Naive thymus-derived CD8-positive, alpha-beta T cell (primary cell): Measurements from ENCODE around the gene SYCE1. TPM values are rescaled to one million over a fixed set of nuclear protein-coding genes. Genes with fewer than 3 reads are reported as not detected.
"Not testable (repeated sequence)": the region's sequence is repeated elsewhere in the genome, so short reads cannot be mapped to it uniquely, and the experiment has no call there.

Experiments
- ATAC-seq, 2 donors: fragments of 150-1000 bp; cut with Tn5 transposase in 1 of 2; sonication (Bioruptor Pico), chemical (Tn5 transposase) in 1 of 2; 1 replicate in 1 of 2; 2 replicates in 1 of 2; pipeline ENCODE4 v1.10.0; 2021; ENCODE audit warnings: mild to moderate bottlenecking in 2 of 2, moderate library complexity in 2 of 2
- POLR2A ChIA-PET: fragments of 350-600 bp; sonication (Branson Sonifier 250); formaldehyde crosslinking; loops from one replicate; lab custom pipeline; 2021; ENCODE audit warnings: antibody characterized with exemption; lab: Charles Lee
- DNase-seq, 10 donors: peaks; one replicate each; pipeline versions ENCODE4 v3.0.0 to v3.0.0-alpha.2; 2020 to 2022
- H3K27ac Mint-ChIP-seq, 10 donors: one replicate each; pipeline ENCODE4 v1.8.0; 2020 to 2022; ENCODE audit warnings: mild to moderate bottlenecking in 10 of 10, mixed read lengths in 10 of 10, moderate library complexity in 4 of 10, inconsistent platforms in 1 of 10
- H3K27me3 Mint-ChIP-seq, 5 donors: one replicate each; pipeline ENCODE4 v1.8.0; 2021 to 2022; ENCODE audit warnings: mixed read lengths in 5 of 5
- H3K36me3 Mint-ChIP-seq, 3 donors: one replicate each; pipeline ENCODE4 v1.8.0; 2020 to 2022; ENCODE audit warnings: mixed read lengths in 3 of 3, mild to moderate bottlenecking in 2 of 3, inconsistent platforms in 1 of 3
- H3K4me1 Mint-ChIP-seq, 4 donors: one replicate each; pipeline ENCODE4 v1.8.0; 2021 to 2022; ENCODE audit warnings: mixed read lengths in 4 of 4
- H3K4me3 Mint-ChIP-seq, 10 donors: one replicate each; pipeline ENCODE4 v1.8.0; 2020 to 2022; ENCODE audit warnings: mild to moderate bottlenecking in 10 of 10, mixed read lengths in 10 of 10, moderate library complexity in 6 of 10, inconsistent platforms in 1 of 10
- H3K9me3 Mint-ChIP-seq, 9 donors: one replicate each; pipeline ENCODE4 v1.8.0; 2020 to 2022; ENCODE audit warnings: mixed read lengths in 9 of 9, mild to moderate bottlenecking in 3 of 9, inconsistent platforms in 1 of 9, moderate library complexity in 1 of 9
- polyA plus RNA-seq, 3 donors: library from polyadenylated mRNA; unstranded; fragments of 300-500 nt; fragmentation: Illumina TruSeq; gene quantifications; one replicate each; pipeline ENCODE4 v1.2.3, GENCODE V29; 2021
- total RNA-seq, 8 experiments: library from RNA in 2 of 8; stranded (reverse) in 2 of 8; gene quantifications; one replicate each; pipeline ENCODE4 v1.2.3 and lab custom pipeline; 2021 to 2026

Gene SYCE1
- total and polyA plus RNA-seq, 5 experiments from 2014 or later = 0.10 to 1.7 (median 0.79) TPM; not detected in 1

- no peak within 1 kb of the TSS for H3K27ac Mint-ChIP-seq
- POLR2A ChIA-PET = no interaction called here
- no peak for DNase-seq
- peaks cover 4 to 9% (median 6%) of the 10 kb centered on the region in 3 donors for H3K36me3 Mint-ChIP-seq
- peak within 1 kb of the TSS in 5 of 10 donors; percentile 4 to 79 (median 46) for H3K4me3 Mint-ChIP-seq
- H3K4me1 Mint-ChIP-seq = peaks cover 9 to 26% (median 22%) of the 10 kb centered on the region in 4 donors
- peaks cover 4 to 28% (median 10%) of the 10 kb centered on the region in 9 donors for H3K9me3 Mint-ChIP-seq
- H3K27me3 Mint-ChIP-seq = peaks cover 22 to 53% (median 42%) of the 10 kb centered on the region in 5 donors
- ATAC-seq = no peak
Observed at GRCh38 chr10:133526957-133527588, 38.3 kb downstream of the SYCE1 start, which contains the start of gene CYP2E1. CYP2E1 (plus strand) TSS chr10:133527363; CDS start chr10:133527396, 33 bp downstream.

- Mint-ChIP-seq H3K27ac (no peak overlapping the region), H3K4me1 (peaks cover 14 to 24% (median 19%) of the 10 kb centered on the region in 4 donors), H3K27me3 (peaks cover 15 to 38% (median 36%) of the 10 kb centered on the region in 5 donors), H3K36me3 (peaks cover 3 to 9% (median 6%) of the 10 kb centered on the region in 3 donors), H3K4me3 (no peak overlapping the region), H3K9me3 (peaks cover 4 to 28% (median 10%) of the 10 kb centered on the region in 9 donors)
- POLR2A ChIA-PET = no interaction called here
- DNase-seq (no peak), ATAC-seq (no peak)
Observed at GRCh38 chr10:133525444-133525843, 39.9 kb downstream of the SYCE1 start.

- Mint-ChIP-seq H3K27ac (no peak overlapping the region), H3K9me3 (peaks cover 4 to 28% (median 10%) of the 10 kb centered on the region in 9 donors), H3K4me3 (no peak overlapping the region), H3K36me3 (peaks cover 0 to 9% (median 6%) of the 10 kb centered on the region in 3 donors), H3K4me1 (peaks cover 3 to 21% (median 13%) of the 10 kb centered on the region in 4 donors), H3K27me3 (peaks cover 4 to 23% (median 19%) of the 10 kb centered on the region in 5 donors)
- ATAC-seq = no peak
- DNase-seq = no peak
- POLR2A ChIA-PET = no interaction called here
Observed at GRCh38 chr10:133523631-133524203, 41.7 kb downstream of the SYCE1 start.

GRCh38 chr10:133520193-133520738 is 45.1 kb downstream of the SYCE1 start:
- H3K27ac Mint-ChIP-seq = peak overlapping the region in 8 of 10 donors; percentile 2 to 80 (median 52)
- H3K4me3 Mint-ChIP-seq = peak overlapping the region; percentile 33 to 81 (median 66)
- peak; percentile 74 to 93 (median 90) for DNase-seq
- POLR2A ChIA-PET = interaction anchor here (0.5 to 1.0 kb wide), 2 partner anchors 190 to 193 kb away, joined by 4 to 6 read pairs; no protein-coding TSS in a partner anchor
- peaks cover 0 to 21% (median 11%) of the 10 kb centered on the region in 4 donors for H3K4me1 Mint-ChIP-seq
- peaks cover 0 to 19% (median 0%) of the 10 kb centered on the region in 5 donors for H3K27me3 Mint-ChIP-seq
- H3K36me3 Mint-ChIP-seq = peaks cover 0 to 10% (median 9%) of the 10 kb centered on the region in 3 donors
- peaks cover 4 to 28% (median 10%) of the 10 kb centered on the region in 9 donors for H3K9me3 Mint-ChIP-seq
- peak; percentile 98 to 99 for ATAC-seq

GRCh38 chr10:133518517-133518916 is 46.9 kb downstream of the SYCE1 start:
- DNase-seq, H3K36me3 Mint-ChIP-seq, H3K4me3 Mint-ChIP-seq, POLR2A ChIA-PET, ATAC-seq: not testable (repeated sequence)
- peaks cover 4 to 13% (median 9%) of the 10 kb centered on the region in 9 donors for H3K9me3 Mint-ChIP-seq
- peak overlapping the region in 1 of 10 donors; percentile 83 for H3K27ac Mint-ChIP-seq
- H3K4me1 Mint-ChIP-seq = peaks cover 0 to 21% (median 11%) of the 10 kb centered on the region in 4 donors
- peaks cover 0 to 25% (median 2%) of the 10 kb centered on the region in 5 donors for H3K27me3 Mint-ChIP-seq

- peaks cover 0 to 4% (median 0%) of the 10 kb centered on the region in 3 donors for H3K36me3 Mint-ChIP-seq
- H3K4me1 Mint-ChIP-seq = peaks cover 0 to 21% (median 11%) of the 10 kb centered on the region in 4 donors
- H3K27me3 Mint-ChIP-seq = peaks cover 3 to 32% (median 6%) of the 10 kb centered on the region in 5 donors
- H3K9me3 Mint-ChIP-seq = no peaks in the 10 kb centered on the region
- no peak for DNase-seq
- no peak for ATAC-seq
- H3K27ac Mint-ChIP-seq = no peak overlapping the region
- no peak overlapping the region for H3K4me3 Mint-ChIP-seq
- POLR2A ChIA-PET = no interaction called here
Observed at GRCh38 chr10:133516057-133516456, 49.3 kb downstream of the SYCE1 start.

GRCh38 chr10:133515471-133515870 is 49.9 kb downstream of the SYCE1 start:
- Mint-ChIP-seq H3K9me3 (no peaks in the 10 kb centered on the region), H3K27me3 (peaks cover 3 to 35% (median 6%) of the 10 kb centered on the region in 5 donors), H3K36me3 (peaks cover 0 to 4% (median 0%) of the 10 kb centered on the region in 3 donors), H3K4me1 (peaks cover 0 to 15% (median 7%) of the 10 kb centered on the region in 4 donors), H3K4me3 (no peak overlapping the region), H3K27ac (no peak overlapping the region)
- ATAC-seq (no peak), DNase-seq (no peak)
- POLR2A ChIA-PET = no interaction called here

GRCh38 chr10:133511907-133512528 is 53.4 kb downstream of the SYCE1 start:
- peaks cover 5 to 24% (median 11%) of the 10 kb centered on the region in 3 donors for H3K36me3 Mint-ChIP-seq
- no peaks in the 10 kb centered on the region for H3K4me1 Mint-ChIP-seq
- peaks cover 3 to 21% (median 14%) of the 10 kb centered on the region in 9 donors for H3K9me3 Mint-ChIP-seq
- H3K27me3 Mint-ChIP-seq = peaks cover 5 to 51% (median 17%) of the 10 kb centered on the region in 5 donors
- no peak for ATAC-seq
- no peak for DNase-seq
- H3K4me3 Mint-ChIP-seq = no peak overlapping the region
- no peak overlapping the region for H3K27ac Mint-ChIP-seq
- POLR2A ChIA-PET = no interaction called here

GRCh38 chr10:133511408-133511807 is 54.0 kb downstream of the SYCE1 start:
- H3K27me3 Mint-ChIP-seq = peaks cover 5 to 51% (median 15%) of the 10 kb centered on the region in 5 donors
- ATAC-seq (no peak), DNase-seq (no peak)
- H3K27ac Mint-ChIP-seq = no peak overlapping the region
- POLR2A ChIA-PET = no interaction called here
- H3K9me3 Mint-ChIP-seq = peaks cover 3 to 21% (median 14%) of the 10 kb centered on the region in 9 donors
- H3K4me1 Mint-ChIP-seq = no peaks in the 10 kb centered on the region
- H3K36me3 Mint-ChIP-seq = peaks cover 5 to 24% (median 11%) of the 10 kb centered on the region in 3 donors
- H3K4me3 Mint-ChIP-seq = no peak overlapping the region

GRCh38 chr10:133509700-133510099 is 55.7 kb downstream of the SYCE1 start:
- DNase-seq = no peak
- peaks cover 5 to 51% (median 17%) of the 10 kb centered on the region in 5 donors for H3K27me3 Mint-ChIP-seq
- H3K9me3 Mint-ChIP-seq = peaks cover 3 to 21% (median 14%) of the 10 kb centered on the region in 9 donors
- POLR2A ChIA-PET = no interaction called here
- H3K36me3 Mint-ChIP-seq = peaks cover 7 to 28% (median 11%) of the 10 kb centered on the region in 3 donors
- no peaks in the 10 kb centered on the region for H3K4me1 Mint-ChIP-seq
- ATAC-seq = no peak
- no peak overlapping the region for H3K27ac Mint-ChIP-seq
- H3K4me3 Mint-ChIP-seq = no peak overlapping the region
